Keratinocyte (primary cell): ENCODE results near the gene SH3BP5.

Experiments used
- EZH2 ChIP-seq: IDR thresholded peaks from one replicate; pipeline ENCODE4 v1.6.1; 2012; ENCODE audit warnings: inconsistent platforms, mild to moderate bottlenecking, low read length, moderate library complexity
- TF ChIP-seq, protein P1 (sequence below), 3 experiments: IDR thresholded peaks in 1 of 3; conservative IDR thresholded peaks in 1 of 3; optimal IDR thresholded peaks in 1 of 3; 2 replicates in 2 of 3; 3 replicates in 1 of 3; pipeline versions ENCODE3 to v1.5.1; 2011; ENCODE audit warnings: low read length in 3 of 3, mild to moderate bottlenecking in 3 of 3, moderate library complexity in 2 of 3, control low read depth in 1 of 3, inconsistent platforms in 1 of 3; ENCODE audit not compliant: insufficient read depth in 2 of 3; ENCODE audit errors: extremely low read depth in 1 of 3

DNA sequence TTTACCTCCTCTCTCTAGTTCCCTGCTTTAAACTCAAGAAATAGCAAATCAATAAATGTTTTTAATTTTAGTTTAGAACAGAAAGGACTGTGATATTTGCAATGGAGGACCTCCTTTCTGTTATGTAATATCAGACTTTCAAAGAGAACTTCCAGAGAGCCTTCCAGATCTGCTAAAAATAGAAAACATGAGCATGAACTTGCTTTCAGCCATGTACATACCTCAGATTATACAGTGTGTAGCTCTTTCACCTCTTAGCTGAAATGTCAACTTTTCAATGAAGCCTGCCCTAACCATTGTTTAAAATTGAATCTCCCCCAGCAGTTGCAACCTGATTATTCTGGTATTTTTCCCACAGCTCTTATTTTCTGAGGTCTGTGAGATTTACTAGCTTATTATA is 113.7 kb downstream of the SH3BP5 start:
- TF ChIP-seq, protein P1, sequence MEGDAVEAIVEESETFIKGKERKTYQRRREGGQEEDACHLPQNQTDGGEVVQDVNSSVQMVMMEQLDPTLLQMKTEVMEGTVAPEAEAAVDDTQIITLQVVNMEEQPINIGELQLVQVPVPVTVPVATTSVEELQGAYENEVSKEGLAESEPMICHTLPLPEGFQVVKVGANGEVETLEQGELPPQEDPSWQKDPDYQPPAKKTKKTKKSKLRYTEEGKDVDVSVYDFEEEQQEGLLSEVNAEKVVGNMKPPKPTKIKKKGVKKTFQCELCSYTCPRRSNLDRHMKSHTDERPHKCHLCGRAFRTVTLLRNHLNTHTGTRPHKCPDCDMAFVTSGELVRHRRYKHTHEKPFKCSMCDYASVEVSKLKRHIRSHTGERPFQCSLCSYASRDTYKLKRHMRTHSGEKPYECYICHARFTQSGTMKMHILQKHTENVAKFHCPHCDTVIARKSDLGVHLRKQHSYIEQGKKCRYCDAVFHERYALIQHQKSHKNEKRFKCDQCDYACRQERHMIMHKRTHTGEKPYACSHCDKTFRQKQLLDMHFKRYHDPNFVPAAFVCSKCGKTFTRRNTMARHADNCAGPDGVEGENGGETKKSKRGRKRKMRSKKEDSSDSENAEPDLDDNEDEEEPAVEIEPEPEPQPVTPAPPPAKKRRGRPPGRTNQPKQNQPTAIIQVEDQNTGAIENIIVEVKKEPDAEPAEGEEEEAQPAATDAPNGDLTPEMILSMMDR (optimal IDR thresholded peaks at IDR 0.05 in 1 of 3, IDR thresholded peaks at IDR 0.05 in 1 of 3, conservative IDR thresholded peaks at IDR 0.05 in 1 of 3; ENCODE audit: extremely low read depth in 1 of 3, insufficient read depth in 2 of 3, low read length in 3 of 3) = no peak
- no peak for TF ChIP-seq EZH2
